Neuron (in vitro differentiated cells): Measurements from ENCODE around the gene PON3.
"Not testable (repeated sequence)": the region's sequence is repeated elsewhere in the genome, so short reads cannot be mapped to it uniquely, and the experiment has no call there.

Source experiments
- H2AFZ ChIP-seq: one replicate; pipeline ENCODE4 v1.6.1; 2013; ENCODE audit warnings: low read depth, mild to moderate bottlenecking, inconsistent platforms, low read length, moderate library complexity
- H3K27me3 ChIP-seq: one replicate; pipeline ENCODE4 v1.6.1; 2013; ENCODE audit warnings: low read length; ENCODE audit not compliant: insufficient read depth
- H3K36me3 ChIP-seq: one replicate; pipeline ENCODE4 v1.6.1; 2013; ENCODE audit warnings: low read length; ENCODE audit not compliant: insufficient read depth
- H3K4me1 ChIP-seq: one replicate; pipeline ENCODE4 v1.6.1; 2013; ENCODE audit warnings: low read length; ENCODE audit not compliant: insufficient read depth
- H3K4me3 ChIP-seq: 2 replicates; pipeline ENCODE4 v1.5.1; 2013; ENCODE audit warnings: mild to moderate bottlenecking, low read length, moderate library complexity
- H3K9me3 ChIP-seq: one replicate; pipeline ENCODE4 v1.6.1; 2013; ENCODE audit warnings: low read length

The PON3 gene

DNA sequence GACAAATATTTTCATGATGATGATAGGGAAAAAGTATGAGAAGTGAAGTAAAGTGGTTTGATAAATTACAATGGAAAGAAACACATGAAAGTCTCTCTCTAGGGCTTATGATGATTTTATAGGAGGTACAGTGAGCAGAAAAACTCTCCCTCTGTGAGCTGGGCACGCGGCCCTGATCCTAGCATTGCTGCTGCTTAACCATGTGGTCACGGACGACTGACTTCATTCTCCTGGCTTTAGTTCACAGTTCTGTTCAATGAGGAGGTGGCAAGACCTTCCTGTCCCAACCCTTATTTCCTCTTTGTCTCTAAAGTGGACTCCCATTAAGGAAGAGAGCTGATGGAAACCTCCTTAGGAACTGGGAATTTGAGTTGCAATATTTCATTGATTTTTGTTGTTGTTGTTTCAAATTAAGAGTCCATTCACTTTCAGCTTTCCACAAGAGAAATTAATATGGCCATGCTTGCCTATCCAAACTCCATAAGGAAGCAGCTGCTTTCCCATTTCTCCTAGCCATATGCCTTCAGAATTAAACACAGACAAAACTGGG is 8.2 kb upstream of the PON3 start:
- Histone ChIP-seq H3K4me1 (peaks cover 10% of the 10 kb centered on the region), H3K4me3 (no peak overlapping the region), H3K36me3 (peaks cover 63% of the 10 kb centered on the region), H2AFZ (no peak overlapping the region), H3K27me3 (no peaks in the 10 kb centered on the region), H3K9me3 (no peaks in the 10 kb centered on the region)

DNA sequence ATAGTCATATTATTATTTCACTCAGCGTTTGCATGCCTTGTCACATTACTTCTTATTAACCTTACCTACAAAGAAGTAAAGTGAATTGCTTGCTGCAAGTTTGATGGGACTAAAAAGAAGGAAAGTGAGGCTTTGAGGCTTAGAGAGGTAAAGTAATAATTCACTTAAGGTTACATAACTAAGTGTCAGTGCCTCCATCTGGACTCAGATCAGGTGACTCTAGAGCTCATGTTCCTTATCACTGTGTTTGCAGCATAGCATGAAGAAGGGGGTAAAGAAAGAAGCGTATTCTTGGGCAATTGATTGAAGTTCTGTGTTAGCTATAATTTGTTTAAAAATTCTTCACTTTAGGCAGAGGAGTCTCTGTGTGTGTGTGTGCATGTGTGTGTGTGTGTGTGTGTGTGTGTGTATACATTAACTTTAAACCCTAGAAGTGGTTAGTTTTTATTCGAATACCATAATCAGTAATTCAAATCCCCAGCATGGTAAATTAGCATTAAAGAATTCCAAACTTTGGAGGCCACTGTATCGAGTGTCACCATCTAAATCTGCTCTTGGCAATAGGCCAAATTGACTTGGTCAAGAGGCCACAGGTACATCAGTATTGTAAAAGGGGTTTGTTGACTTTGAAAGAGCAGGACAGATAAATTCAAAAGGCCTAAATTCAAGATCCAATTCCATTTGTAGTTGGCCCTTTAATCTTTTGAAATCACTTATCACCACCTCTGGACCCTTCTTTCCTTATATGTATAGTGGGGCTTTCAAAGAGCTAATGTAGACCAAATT is 2.2 kb upstream of the PON3 start:
- Histone ChIP-seq H3K36me3 (peaks cover 8% of the 10 kb centered on the region), H3K4me1 (no peaks in the 10 kb centered on the region), H3K27me3 (no peaks in the 10 kb centered on the region)

DNA sequence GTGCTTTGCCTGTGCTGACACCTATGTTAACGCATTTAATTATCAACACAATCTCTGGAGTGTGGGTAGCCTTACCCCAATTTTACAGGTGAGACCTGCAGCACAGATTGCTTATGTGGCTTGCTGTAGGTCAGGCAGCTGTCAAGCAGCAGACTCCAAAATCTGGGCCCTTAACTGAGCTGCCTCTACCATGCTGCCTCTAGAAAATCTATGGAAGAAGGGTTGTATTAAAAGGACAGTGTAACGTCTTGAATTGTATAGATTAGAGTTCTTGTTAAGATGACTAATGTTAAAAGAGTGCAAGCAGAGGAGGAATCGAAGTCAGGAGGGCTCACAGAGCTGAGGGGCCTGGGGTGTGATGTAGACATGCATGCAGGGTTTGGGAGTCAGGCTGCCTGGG is 1.2 kb upstream of the PON3 start:
- Histone ChIP-seq H3K4me3 (no peak overlapping the region), H3K4me1 (no peaks in the 10 kb centered on the region), H3K27me3 (no peaks in the 10 kb centered on the region), H2AFZ (no peak overlapping the region), H3K9me3 (no peaks in the 10 kb centered on the region), H3K36me3 (no peaks in the 10 kb centered on the region)

More for the DNA sequence above, 2.2 kb upstream of the PON3 start:
- H3K9me3 ChIP-seq = no peaks in the 10 kb centered on the region
- H3K4me3 ChIP-seq = no peak overlapping the region
- no peak overlapping the region for H2AFZ ChIP-seq

DNA sequence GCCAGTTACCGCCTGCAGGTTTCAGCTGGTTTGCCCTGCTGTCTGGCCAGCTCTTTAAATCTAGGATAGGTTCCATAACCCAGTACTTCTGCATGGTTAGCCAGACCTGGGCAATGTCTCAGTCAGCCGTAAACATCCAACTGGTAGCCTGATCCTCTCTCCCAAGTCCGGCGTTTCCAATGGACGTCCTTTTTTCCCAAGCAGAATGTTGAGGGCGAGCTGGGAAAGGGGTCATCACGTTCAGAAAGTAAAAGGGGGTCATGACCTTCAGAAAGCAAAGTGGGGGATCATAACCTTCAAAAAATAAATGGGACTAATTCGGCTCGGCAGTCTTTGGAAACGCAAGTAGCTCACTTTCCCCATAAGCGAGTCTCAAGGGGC is 430 bp downstream of the PON3 start:
- H3K4me3 ChIP-seq = no peak overlapping the region
- H3K9me3 ChIP-seq = no peaks in the 10 kb centered on the region
- no peaks in the 10 kb centered on the region for H3K4me1 ChIP-seq
- no peaks in the 10 kb centered on the region for H3K27me3 ChIP-seq
- no peak overlapping the region for H2AFZ ChIP-seq
- H3K36me3 ChIP-seq = no peaks in the 10 kb centered on the region

DNA sequence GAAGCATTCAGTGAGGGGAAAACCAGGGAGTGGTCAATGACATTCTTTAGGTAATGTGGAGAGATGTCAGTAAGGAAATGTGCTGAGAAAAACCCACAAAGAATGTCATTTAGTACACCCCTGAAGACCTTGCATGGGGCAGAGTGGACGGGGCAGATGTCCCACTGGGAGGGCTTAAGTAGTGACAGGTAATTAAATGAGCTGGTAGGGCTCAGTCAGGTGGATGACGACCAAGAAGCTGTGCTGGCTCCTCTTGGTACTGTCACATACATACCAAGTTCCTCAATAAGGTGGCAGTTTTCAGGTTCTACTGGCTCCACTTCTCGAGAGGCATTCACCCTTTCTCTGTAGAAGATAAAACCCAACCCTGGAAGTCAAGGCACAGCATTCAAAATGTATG is 1.8 kb downstream of the PON3 start:
- Histone ChIP-seq H3K4me1 (peaks cover 4% of the 10 kb centered on the region), H3K27me3 (no peaks in the 10 kb centered on the region), H3K9me3 (no peaks in the 10 kb centered on the region), H2AFZ (no peak overlapping the region), H3K36me3 (no peaks in the 10 kb centered on the region), H3K4me3 (no peak overlapping the region)

DNA sequence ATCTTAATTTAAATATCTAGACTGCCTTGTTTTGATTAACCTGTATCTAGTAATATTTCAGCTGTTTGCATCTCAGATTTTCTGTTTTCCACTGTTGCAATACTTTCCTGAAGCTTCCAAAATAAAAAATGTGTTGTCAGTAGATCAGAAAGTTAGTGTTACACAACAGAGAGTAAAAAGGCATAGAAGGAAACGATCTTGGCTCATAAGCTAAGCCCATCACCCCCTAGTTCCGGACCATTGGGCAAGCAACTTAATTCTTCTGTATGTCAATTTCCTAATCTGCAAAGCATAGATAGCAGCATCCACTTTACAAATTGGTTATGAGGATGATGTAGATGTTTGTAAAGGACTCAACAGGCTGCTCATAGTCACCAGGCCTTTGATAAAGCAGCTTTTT is 4.4 kb downstream of the PON3 start:
- no peaks in the 10 kb centered on the region for H3K36me3 ChIP-seq
- H3K4me1 ChIP-seq = peaks cover 4% of the 10 kb centered on the region
- no peaks in the 10 kb centered on the region for H3K9me3 ChIP-seq
- no peaks in the 10 kb centered on the region for H3K27me3 ChIP-seq
- H2AFZ ChIP-seq = no peak overlapping the region
- H3K4me3 ChIP-seq = no peak overlapping the region

DNA sequence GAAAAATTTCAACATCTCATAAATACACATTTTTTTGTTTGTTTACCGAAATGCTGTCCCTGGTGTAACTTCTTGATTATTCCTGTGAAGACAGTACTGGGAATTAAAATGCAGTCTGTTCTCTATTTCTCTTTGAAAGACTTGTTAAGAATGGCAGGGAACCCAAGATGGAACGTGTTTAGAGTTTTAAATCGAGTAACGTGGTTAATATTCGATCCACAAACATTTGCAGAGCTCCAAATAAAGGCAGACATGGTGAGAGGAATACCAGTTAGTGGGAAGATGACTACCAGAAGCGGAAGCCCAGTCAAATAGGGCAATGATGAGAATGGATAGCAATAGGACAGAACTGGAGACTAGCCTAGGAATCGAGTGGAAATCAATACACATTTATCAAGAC is 6.7 kb downstream of the PON3 start:
- no peaks in the 10 kb centered on the region for H3K27me3 ChIP-seq
- H3K36me3 ChIP-seq = no peaks in the 10 kb centered on the region
- H3K4me1 ChIP-seq = peaks cover 4% of the 10 kb centered on the region
- no peak overlapping the region for H2AFZ ChIP-seq
- no peak overlapping the region for H3K4me3 ChIP-seq
- H3K9me3 ChIP-seq = no peaks in the 10 kb centered on the region

DNA sequence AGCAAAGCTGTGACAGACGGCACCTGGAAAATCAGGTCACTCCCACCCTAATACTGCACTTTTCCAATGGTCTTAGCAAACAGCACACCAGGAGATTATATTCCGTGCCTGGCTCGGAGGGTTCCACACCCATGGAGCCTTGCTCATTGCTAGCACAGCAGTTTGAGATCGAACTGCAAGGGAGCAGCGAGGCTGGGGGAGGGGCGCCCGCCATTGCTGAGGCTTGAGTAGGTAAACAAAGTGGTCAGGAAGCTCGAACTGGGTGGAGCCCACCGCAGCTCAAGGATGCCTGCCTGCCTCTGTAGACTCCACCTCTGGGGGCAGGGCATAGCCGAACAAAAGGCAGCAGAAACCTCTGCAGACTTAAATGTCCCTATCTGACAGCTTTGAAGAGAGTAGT is 16.7 kb downstream of the PON3 start:
- not testable (repeated sequence) for H3K4me3 ChIP-seq, H3K27me3 ChIP-seq, H3K4me1 ChIP-seq, H2AFZ ChIP-seq, H3K9me3 ChIP-seq, H3K36me3 ChIP-seq

DNA sequence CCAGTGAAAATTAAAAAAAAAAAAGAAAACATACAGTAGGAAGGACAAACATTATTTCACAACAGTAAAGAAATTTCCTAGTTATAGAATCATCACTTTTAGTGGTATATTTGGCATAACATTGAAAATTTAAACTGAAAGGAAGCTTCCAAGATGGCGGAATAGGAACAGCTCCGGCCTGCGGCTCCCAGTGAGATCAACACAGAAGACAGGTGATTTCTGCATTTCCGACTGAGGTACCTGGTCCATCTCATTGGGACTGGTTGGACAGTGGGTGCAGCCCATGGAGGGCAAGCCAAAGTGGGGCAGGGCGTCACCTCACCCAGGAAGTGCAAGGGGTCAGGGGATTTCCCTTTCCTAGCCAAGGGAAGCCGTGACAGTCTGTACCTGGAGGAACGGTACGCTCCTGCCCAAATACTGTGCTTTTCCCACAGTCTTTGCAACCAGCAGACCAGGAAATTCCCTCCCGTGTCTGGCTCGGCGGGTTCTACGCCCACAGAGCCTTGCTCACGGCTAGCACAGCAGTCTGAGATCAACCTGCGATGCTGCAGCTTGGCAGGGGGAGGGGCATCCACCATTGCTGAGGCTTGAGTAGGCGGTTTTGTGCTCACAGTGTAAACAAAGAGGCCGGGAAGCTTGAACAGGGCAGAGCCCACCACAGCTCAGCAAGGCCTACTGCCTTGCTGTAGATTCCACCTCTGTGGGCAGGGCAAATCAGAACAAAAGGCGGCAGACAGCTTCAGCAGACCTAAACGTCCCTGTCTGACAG is 19.4 kb downstream of the PON3 start:
- no peaks in the 10 kb centered on the region for H3K36me3 ChIP-seq
- no peaks in the 10 kb centered on the region for H3K27me3 ChIP-seq
- H3K4me3 ChIP-seq = no peak overlapping the region
- peaks cover 4% of the 10 kb centered on the region for H3K4me1 ChIP-seq
- peaks cover 16% of the 10 kb centered on the region for H3K9me3 ChIP-seq
- no peak overlapping the region for H2AFZ ChIP-seq

DNA sequence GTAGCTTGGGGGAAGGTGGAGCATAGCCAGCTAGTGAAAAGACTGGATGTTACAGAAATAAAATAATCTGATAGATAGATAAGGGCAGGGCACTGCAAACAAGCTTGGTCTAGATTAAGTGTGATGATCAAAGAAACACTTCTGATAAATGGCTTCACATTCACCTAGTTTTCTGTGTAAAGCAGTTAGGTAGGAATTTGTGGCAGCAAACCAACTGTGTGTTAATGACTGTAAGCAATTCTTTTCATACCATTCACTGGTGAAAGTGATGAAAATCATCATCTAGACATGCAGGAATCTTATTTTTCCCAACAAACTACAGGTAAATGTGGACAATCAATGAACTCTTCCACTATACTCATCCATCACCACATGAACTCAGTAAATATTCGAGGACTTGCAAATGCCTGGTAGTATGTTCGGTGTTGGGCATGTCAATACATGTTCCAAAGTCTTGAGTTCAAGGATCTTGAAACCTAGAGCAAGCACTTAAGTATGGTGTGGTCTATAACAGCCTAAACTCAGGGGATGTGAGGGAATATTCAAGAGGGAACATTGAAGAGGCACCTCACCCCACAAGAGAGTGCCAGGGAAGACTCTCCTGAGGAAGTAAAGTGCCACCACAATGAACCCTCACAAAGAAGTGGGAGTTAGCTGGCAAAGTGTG is 20.5 kb downstream of the PON3 start:
- Histone ChIP-seq H2AFZ (no peak overlapping the region), H3K4me3 (no peak overlapping the region), H3K36me3 (no peaks in the 10 kb centered on the region), H3K9me3 (peaks cover 16% of the 10 kb centered on the region), H3K4me1 (peaks cover 4% of the 10 kb centered on the region), H3K27me3 (no peaks in the 10 kb centered on the region)

DNA sequence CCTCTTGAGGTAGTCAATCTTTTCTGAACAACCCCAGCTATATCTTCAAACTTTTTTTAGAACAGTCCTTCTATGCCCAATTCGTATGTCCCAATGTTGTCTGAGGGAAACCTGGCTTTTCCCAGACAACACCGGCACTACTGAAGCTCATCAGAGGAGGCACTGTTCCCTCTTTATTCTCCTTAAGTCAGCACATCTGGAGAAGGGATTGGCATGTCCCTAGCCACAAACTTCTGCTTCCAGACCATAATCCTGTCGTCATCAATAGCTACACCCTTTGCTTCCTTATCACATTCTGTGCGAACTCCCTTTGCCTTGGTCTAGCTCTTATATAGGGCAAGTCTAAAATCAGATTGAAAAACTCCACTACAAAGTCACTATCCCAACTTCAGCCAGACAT is 22.9 kb downstream of the PON3 start:
- Histone ChIP-seq H2AFZ (no peak overlapping the region), H3K9me3 (peaks cover 16% of the 10 kb centered on the region), H3K4me1 (peaks cover 4% of the 10 kb centered on the region)

DNA sequence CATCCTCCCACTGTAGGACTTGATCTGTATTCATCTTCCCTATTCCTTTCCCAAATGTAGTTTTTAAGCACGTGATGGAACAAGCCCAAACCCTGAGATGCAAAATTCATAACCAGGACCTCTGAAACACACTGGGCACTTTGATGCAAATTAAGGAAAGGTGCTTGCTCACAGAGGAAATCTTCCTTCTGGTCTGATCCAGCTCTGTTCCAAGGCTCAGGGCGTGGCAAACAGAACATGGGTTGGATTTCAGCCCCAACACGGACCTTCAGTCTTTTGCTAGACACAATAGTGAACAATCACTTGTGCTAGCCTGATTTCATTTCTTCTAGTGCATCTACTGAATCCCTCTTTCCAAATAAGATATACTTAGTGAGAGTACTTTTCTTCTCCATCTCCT is 27.9 kb downstream of the PON3 start:
- H3K27me3 ChIP-seq = no peaks in the 10 kb centered on the region
- H3K4me3 ChIP-seq = no peak overlapping the region
- H3K36me3 ChIP-seq = no peaks in the 10 kb centered on the region
- no peak overlapping the region for H2AFZ ChIP-seq
- H3K4me1 ChIP-seq = no peaks in the 10 kb centered on the region
- H3K9me3 ChIP-seq = peaks cover 2% of the 10 kb centered on the region

More for the DNA sequence above, 22.9 kb downstream of the PON3 start:
- no peaks in the 10 kb centered on the region for H3K36me3 ChIP-seq
- H3K27me3 ChIP-seq = no peaks in the 10 kb centered on the region
- H3K4me3 ChIP-seq = no peak overlapping the region

DNA sequence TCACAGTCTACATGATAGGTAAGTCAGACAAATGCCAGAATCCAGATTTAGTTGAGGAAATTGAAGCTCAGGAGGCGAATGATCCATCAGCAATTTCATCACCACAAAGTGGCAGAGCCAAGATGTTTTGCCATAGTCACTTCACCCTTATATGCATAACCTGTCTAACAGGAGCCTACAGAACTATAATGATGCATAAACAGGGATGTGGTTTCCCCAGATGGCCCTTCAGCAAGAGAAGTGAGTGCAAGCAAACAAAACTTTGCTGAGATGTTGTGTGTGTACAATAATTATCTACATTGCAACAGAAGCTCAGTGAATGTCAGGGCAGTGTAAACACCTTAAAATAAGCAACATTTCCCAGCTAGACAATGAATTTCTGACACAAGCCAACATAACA is 28.6 kb downstream of the PON3 start:
- no peak overlapping the region for H3K4me3 ChIP-seq
- H3K9me3 ChIP-seq = no peaks in the 10 kb centered on the region
- H3K36me3 ChIP-seq = no peaks in the 10 kb centered on the region
- H2AFZ ChIP-seq = no peak overlapping the region
- H3K4me1 ChIP-seq = no peaks in the 10 kb centered on the region
- no peaks in the 10 kb centered on the region for H3K27me3 ChIP-seq
